H9 (cell line): Measurements from ENCODE around the gene S100A3. TPM values are rescaled to one million over a fixed set of nuclear protein-coding genes. Genes with fewer than 3 reads are reported as not detected.
"Not testable (repeated sequence)": the region's sequence is repeated elsewhere in the genome, so short reads cannot be mapped to it uniquely, and the experiment has no call there.

Experiments
- DNase-seq: peaks from one replicate; pipeline ENCODE4 v3.0.0-alpha.2; 2017
- H2AFZ ChIP-seq: one replicate; pipeline ENCODE4 v1.6.1; 2013; ENCODE audit warnings: mild to moderate bottlenecking, low read length, control low read depth, moderate library complexity
- H2AK5ac ChIP-seq: 2 replicates; pipeline ENCODE4 v1.6.1; 2013; ENCODE audit warnings: low read length, control low read depth, mixed read lengths; ENCODE audit not compliant: insufficient read length
- H2BK120ac ChIP-seq: one replicate; pipeline ENCODE4 v1.6.1; 2013; ENCODE audit warnings: low read depth, mild to moderate bottlenecking, low read length, control low read depth, inconsistent platforms; ENCODE audit not compliant: poor library complexity, severe bottlenecking
- H2BK12ac ChIP-seq: 2 replicates; pipeline ENCODE4 v1.6.1; 2013; ENCODE audit warnings: low read length, control low read depth, mixed read lengths, low read depth; ENCODE audit not compliant: insufficient read length
- H2BK15ac ChIP-seq: 2 replicates; pipeline ENCODE4 v1.6.1; 2013; ENCODE audit warnings: low read depth, low read length, control low read depth
- H2BK20ac ChIP-seq: one replicate; pipeline ENCODE4 v1.6.1; 2013; ENCODE audit warnings: low read depth, mild to moderate bottlenecking, low read length, control low read depth, inconsistent platforms; ENCODE audit not compliant: poor library complexity, severe bottlenecking
- H2BK5ac ChIP-seq: 2 replicates; pipeline ENCODE4 v1.6.1; 2013; ENCODE audit warnings: low read length, control low read depth, mixed read lengths; ENCODE audit not compliant: insufficient read length
- H3K14ac ChIP-seq: 2 replicates; pipeline ENCODE4 v1.6.1; 2013; ENCODE audit warnings: low read length, control low read depth; ENCODE audit not compliant: insufficient read depth
- H3K18ac ChIP-seq: 2 replicates; pipeline ENCODE4 v1.6.1; 2013; ENCODE audit warnings: low read depth, mild to moderate bottlenecking, mixed read lengths, low read length, control low read depth; ENCODE audit not compliant: insufficient read length
- H3K23ac ChIP-seq: 2 replicates; pipeline ENCODE4 v1.6.1; 2013; ENCODE audit warnings: low read length, control low read depth, mixed read lengths, low read depth; ENCODE audit not compliant: insufficient read length
- H3K23me2 ChIP-seq: 2 replicates; pipeline ENCODE4 v1.6.1; 2013; ENCODE audit warnings: low read depth, mild to moderate bottlenecking, mixed read lengths, low read length, control low read depth; ENCODE audit not compliant: insufficient read length, poor library complexity, severe bottlenecking
- H3K27ac ChIP-seq: 2 replicates; pipeline ENCODE4 v1.5.1; 2013; ENCODE audit warnings: low read length, control low read depth, mixed read lengths, low read depth; ENCODE audit not compliant: insufficient read length
- H3K27me3 ChIP-seq: 2 replicates; pipeline ENCODE4 v1.6.1; 2013; ENCODE audit warnings: low read length, control low read depth, inconsistent platforms; ENCODE audit not compliant: insufficient read depth
- H3K4ac ChIP-seq: 2 replicates; pipeline ENCODE4 v1.6.1; 2013; ENCODE audit warnings: low read depth, mild to moderate bottlenecking, control low read depth, inconsistent platforms, low read length, moderate library complexity
- H3K4me1 ChIP-seq: 2 replicates; pipeline ENCODE4 v1.6.1; 2013; ENCODE audit warnings: low read length, control low read depth, inconsistent platforms; ENCODE audit not compliant: insufficient read depth
- H3K4me2 ChIP-seq: 2 replicates; pipeline ENCODE4 v1.6.1; 2013; ENCODE audit warnings: low read length, control low read depth, mixed read lengths; ENCODE audit not compliant: insufficient read length, insufficient read depth
- H3K56ac ChIP-seq: 2 replicates; pipeline ENCODE4 v1.6.1; 2013; ENCODE audit warnings: low read depth, mild to moderate bottlenecking, mixed read lengths, low read length, control low read depth; ENCODE audit not compliant: insufficient read length
- H3K79me1 ChIP-seq: 2 replicates; pipeline ENCODE4 v1.6.1; 2013; ENCODE audit warnings: low read depth, mild to moderate bottlenecking, moderate library complexity, low read length, control low read depth, inconsistent platforms; ENCODE audit not compliant: insufficient read depth, poor library complexity, severe bottlenecking
- H3K79me2 ChIP-seq: 2 replicates; pipeline ENCODE4 v1.6.1; 2013; ENCODE audit warnings: low read length, control low read depth, inconsistent platforms; ENCODE audit not compliant: insufficient read depth
- H3K9ac ChIP-seq: 2 replicates; pipeline ENCODE4 v1.6.1; 2013; ENCODE audit warnings: low read length, control low read depth, mixed read lengths; ENCODE audit not compliant: insufficient read length; ENCODE audit errors: extremely low read depth
- H3K9me3 ChIP-seq: one replicate; pipeline ENCODE4 v1.6.1; 2013; ENCODE audit warnings: low read depth, low read length, inconsistent platforms; ENCODE audit not compliant: control insufficient read depth
- H3T11ph ChIP-seq: one replicate; pipeline ENCODE4 v1.6.1; 2013; ENCODE audit warnings: mild to moderate bottlenecking, low read length, control low read depth, inconsistent platforms
- H4K20me1 ChIP-seq: one replicate; pipeline ENCODE4 v1.6.1; 2013; ENCODE audit not compliant: control insufficient read depth, insufficient read length, insufficient read depth
- H4K5ac ChIP-seq: 2 replicates; pipeline ENCODE4 v1.6.1; 2013; ENCODE audit warnings: low read depth, mild to moderate bottlenecking, mixed read lengths, low read length, control low read depth; ENCODE audit not compliant: insufficient read length
- H4K8ac ChIP-seq: replicated peaks from 2 replicates; pipeline ENCODE4 v1.6.1; 2013; ENCODE audit warnings: low read length, control low read depth, mixed read lengths, low read depth; ENCODE audit not compliant: insufficient read length
- H4K91ac ChIP-seq: 2 replicates; pipeline ENCODE4 v1.6.1; 2013; ENCODE audit warnings: low read depth, mild to moderate bottlenecking, moderate library complexity, mixed read lengths, low read length, control low read depth; ENCODE audit not compliant: insufficient read length
- H3K27ac Mint-ChIP-seq, 3 experiments: 2 replicates in 2 of 3; 3 replicates in 1 of 3; pipeline ENCODE4 v1.8.0; 2020 to 2021; ENCODE audit warnings: mixed read lengths in 3 of 3, mild to moderate bottlenecking in 1 of 3, moderate library complexity in 1 of 3
- H3K27me3 Mint-ChIP-seq: 2 replicates; pipeline ENCODE4 v1.8.0; 2021; ENCODE audit warnings: low read depth, mild to moderate bottlenecking, moderate library complexity, mixed read lengths
- H3K36me3 Mint-ChIP-seq, 3 experiments: 2 replicates in 2 of 3; 3 replicates in 1 of 3; pipeline ENCODE4 v1.8.0; 2020 to 2021; ENCODE audit warnings: low read depth in 3 of 3, mixed read lengths in 3 of 3; ENCODE audit not compliant: insufficient read depth in 1 of 3
- H3K4me1 Mint-ChIP-seq, 2 experiments: 2 replicates each; pipeline ENCODE4 v1.8.0; 2020; ENCODE audit warnings: mixed read lengths in 2 of 2
- H3K4me3 Mint-ChIP-seq, 2 experiments: 2 replicates in 1 of 2; 3 replicates in 1 of 2; pipeline ENCODE4 v1.8.0; 2020 to 2021; ENCODE audit warnings: mild to moderate bottlenecking in 2 of 2, mixed read lengths in 2 of 2, moderate library complexity in 1 of 2
- H3K9me3 Mint-ChIP-seq, 2 experiments: 2 replicates in 1 of 2; 3 replicates in 1 of 2; pipeline ENCODE4 v1.8.0; 2020; ENCODE audit warnings: mild to moderate bottlenecking in 2 of 2, mixed read lengths in 2 of 2, moderate library complexity in 1 of 2
- WGBS: extraction: QIAGEN DNeasy Blood & Tissue Kit; methylation state at CpG from one replicate; pipeline ENCODE4 v1.1.7; 2013; ENCODE audit warnings: missing lambda C conversion rate, low lambda C conversion rate, mixed read lengths; ENCODE audit not compliant: insufficient read length; ENCODE audit errors: extremely low coverage; 5-methylcytosine and 5-hydroxymethylcytosine counted together
- total RNA-seq: library from RNA; stranded (reverse); gene quantifications from 2 replicates; pipeline ENCODE4 v1.2.1, GENCODE V29; 2021
- TF ChIP-seq, protein P1 (sequence below): fragments of 200-600 bp; sonication (generic); conservative IDR thresholded peaks from 3 replicates; pipeline ENCODE4 v1.8.0; 2021; ENCODE audit warnings: antibody characterized with exemption, mild to moderate bottlenecking

Gene S100A3
- total RNA-seq, 1 experiment from 2014 or later, result not detected

DNA sequence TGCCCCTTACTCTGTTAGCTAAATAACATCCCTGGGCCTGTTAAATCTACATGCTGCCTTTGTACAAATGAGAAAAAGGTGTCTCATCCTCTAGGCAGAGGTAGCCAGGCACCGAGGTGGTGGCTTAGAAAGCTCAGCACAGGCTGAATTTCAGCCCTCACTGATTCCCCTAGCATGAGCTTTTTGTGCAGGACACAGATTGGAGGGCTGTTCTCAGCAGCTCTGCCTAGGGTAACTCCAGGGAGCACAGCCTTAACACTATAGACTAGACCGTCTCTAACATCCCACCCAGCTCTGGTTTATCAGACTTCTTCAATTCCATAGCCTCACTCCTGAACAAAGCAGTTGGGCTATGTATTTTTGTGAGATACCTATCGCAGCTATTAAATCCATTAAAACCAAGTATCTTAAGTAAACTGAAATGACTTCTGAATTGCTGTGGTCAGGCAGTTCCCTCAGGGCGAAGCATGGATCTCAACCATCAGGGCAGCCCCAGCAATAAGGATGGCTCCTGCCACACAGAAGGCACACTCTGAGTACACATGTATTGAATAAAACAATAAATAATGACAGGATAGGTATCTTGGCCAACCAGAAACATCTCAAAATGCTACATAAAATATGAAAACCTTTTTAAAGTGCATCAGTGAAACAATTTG lies 28.1 kb downstream of the S100A3 start:
- no peak overlapping the region for H3K4ac ChIP-seq
- H3K4me1 ChIP-seq, result peaks cover 10% of the 10 kb centered on the region; the same call in 1 of the 2 replicates
- no peak overlapping the region for H2BK15ac ChIP-seq
- no peak overlapping the region for H4K8ac ChIP-seq
- TF ChIP-seq, protein P1, sequence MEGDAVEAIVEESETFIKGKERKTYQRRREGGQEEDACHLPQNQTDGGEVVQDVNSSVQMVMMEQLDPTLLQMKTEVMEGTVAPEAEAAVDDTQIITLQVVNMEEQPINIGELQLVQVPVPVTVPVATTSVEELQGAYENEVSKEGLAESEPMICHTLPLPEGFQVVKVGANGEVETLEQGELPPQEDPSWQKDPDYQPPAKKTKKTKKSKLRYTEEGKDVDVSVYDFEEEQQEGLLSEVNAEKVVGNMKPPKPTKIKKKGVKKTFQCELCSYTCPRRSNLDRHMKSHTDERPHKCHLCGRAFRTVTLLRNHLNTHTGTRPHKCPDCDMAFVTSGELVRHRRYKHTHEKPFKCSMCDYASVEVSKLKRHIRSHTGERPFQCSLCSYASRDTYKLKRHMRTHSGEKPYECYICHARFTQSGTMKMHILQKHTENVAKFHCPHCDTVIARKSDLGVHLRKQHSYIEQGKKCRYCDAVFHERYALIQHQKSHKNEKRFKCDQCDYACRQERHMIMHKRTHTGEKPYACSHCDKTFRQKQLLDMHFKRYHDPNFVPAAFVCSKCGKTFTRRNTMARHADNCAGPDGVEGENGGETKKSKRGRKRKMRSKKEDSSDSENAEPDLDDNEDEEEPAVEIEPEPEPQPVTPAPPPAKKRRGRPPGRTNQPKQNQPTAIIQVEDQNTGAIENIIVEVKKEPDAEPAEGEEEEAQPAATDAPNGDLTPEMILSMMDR, result no peak
- no peak overlapping the region for H3K23ac ChIP-seq
- H2AFZ ChIP-seq, result no peak overlapping the region
- Mint-ChIP-seq H3K4me1 (peaks cover 27 to 35% of the 10 kb centered on the region in 2 experiments), H3K36me3 (0 out of 7 replicates have a peak, but pooled peaks cover 0 to 2% (median 0%) of the 10 kb centered on the region in 3 experiments), H3K27me3 (peaks cover 47% of the 10 kb centered on the region), H3K4me3 (no peak overlapping the region), H3K9me3 (peaks cover 2 to 3% of the 10 kb centered on the region in 2 experiments; a peak in 4 of 5 replicates), H3K27ac (no peak overlapping the region)
- no peaks in the 10 kb centered on the region for H4K20me1 ChIP-seq
- no peaks in the 10 kb centered on the region for H3K79me1 ChIP-seq
- no peak overlapping the region for H3K9ac ChIP-seq
- H3K23me2 ChIP-seq, result no peaks in the 10 kb centered on the region
- no peak overlapping the region for H2BK12ac ChIP-seq
- H3K79me2 ChIP-seq, result no peaks in the 10 kb centered on the region
- no peak overlapping the region for H3K27ac ChIP-seq
- H2BK20ac ChIP-seq, result no peak overlapping the region
- no peak overlapping the region for H4K91ac ChIP-seq
- H2BK120ac ChIP-seq, result no peak overlapping the region
- H2AK5ac ChIP-seq, result no peak overlapping the region
- DNase-seq, result no peak
- H3T11ph ChIP-seq, result no peak overlapping the region
- no peak overlapping the region for H3K18ac ChIP-seq
- H3K56ac ChIP-seq, result no peak overlapping the region
- WGBS, result no CpG with 5 or more reads among the region's 4 CpGs
- no peak overlapping the region for H2BK5ac ChIP-seq
- H3K14ac ChIP-seq, result no peak overlapping the region
- no peak overlapping the region for H3K4me2 ChIP-seq
- H3K27me3 ChIP-seq, result no peaks in the 10 kb centered on the region; the same call in 1 of the 2 replicates
- no peaks in the 10 kb centered on the region for H3K9me3 ChIP-seq
- no peak overlapping the region for H4K5ac ChIP-seq

DNA sequence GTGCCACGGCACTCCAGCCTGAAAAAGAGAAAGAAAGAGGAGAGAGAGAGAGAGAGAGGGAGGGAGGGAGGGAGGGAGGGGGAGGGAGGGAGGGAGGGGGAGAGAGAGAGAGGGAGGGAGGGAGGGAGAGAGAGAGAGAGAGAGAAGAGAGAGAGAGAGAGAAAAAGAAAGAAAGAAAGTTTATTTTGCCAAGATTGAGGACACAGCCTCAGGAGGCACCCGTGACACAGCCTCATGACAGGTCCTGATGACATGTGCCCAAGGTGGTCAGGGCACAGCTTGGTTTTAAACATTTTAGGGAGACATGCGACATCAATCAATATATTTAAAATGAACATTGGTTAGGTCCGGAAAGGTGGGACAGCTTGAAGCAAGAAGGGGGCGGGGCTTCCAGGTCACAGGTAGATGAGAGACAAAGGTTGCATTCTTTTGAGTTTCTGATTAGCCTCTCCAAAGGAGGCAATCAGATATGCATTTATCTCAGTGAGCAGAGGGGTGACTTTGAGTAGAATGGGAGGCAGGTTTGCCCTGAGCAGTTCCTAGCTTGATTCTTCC lies 28.8 kb downstream of the S100A3 start:
- H4K8ac ChIP-seq, DNase-seq, H3T11ph ChIP-seq, H3K9me3 Mint-ChIP-seq, H3K23me2 ChIP-seq, H2AFZ ChIP-seq, H2BK120ac ChIP-seq, H3K27ac ChIP-seq, H3K27me3 ChIP-seq, H3K4ac ChIP-seq, H2BK12ac ChIP-seq, H2BK20ac ChIP-seq, H2AK5ac ChIP-seq, H3K23ac ChIP-seq, H3K9ac ChIP-seq, H3K27ac Mint-ChIP-seq, H3K14ac ChIP-seq, H2BK15ac ChIP-seq, H4K91ac ChIP-seq, H3K36me3 Mint-ChIP-seq, H3K79me1 ChIP-seq, H3K4me1 ChIP-seq, H3K18ac ChIP-seq, H2BK5ac ChIP-seq, H3K79me2 ChIP-seq, H3K56ac ChIP-seq, H3K9me3 ChIP-seq, H4K20me1 ChIP-seq, H3K4me2 ChIP-seq, H4K5ac ChIP-seq: not testable (repeated sequence)
- peaks cover 21 to 30% of the 10 kb centered on the region in 2 experiments for H3K4me1 Mint-ChIP-seq
- H3K27me3 Mint-ChIP-seq, result peaks cover 54% of the 10 kb centered on the region
- H3K4me3 Mint-ChIP-seq, result peak overlapping the region in 1 of 2 experiments; percentile 19; a peak in 1 of 5 replicates
- WGBS, result no CpG with 5 or more reads among the region's 5 CpGs
